Measurements from ENCODE around the gene WLS. TPM values are rescaled to one million over a fixed set of nuclear protein-coding genes. Genes with fewer than 3 reads are reported as not detected.

WLS gene
- total and polyA plus RNA-seq, 2 donors (not counting 1 experiment from before 2014, with no cell fraction given): 0.49 TPM; not detected in 1

GRCh38 chr1:68231627-68232288, 565 bp downstream of the WLS start:
- H3K36me3 ChIP-seq (replicated peaks in 1 of 2; ENCODE audit: control extremely low read depth in 1 of 2, control insufficient read depth in 1 of 2, extremely low read depth in 1 of 2, insufficient read depth in 2 of 2, low read length in 1 of 2): no peaks in the 10 kb centered on the region
- DNase-seq: no peak
- no peaks in the 10 kb centered on the region for H3K79me2 ChIP-seq (ENCODE audit: control insufficient read depth, insufficient read depth, low read length)
- H4K20me1 ChIP-seq (ENCODE audit: control insufficient read depth, insufficient read depth, low read length, poor library complexity, severe bottlenecking): no peaks in the 10 kb centered on the region
- ChIA-PET CTCF (no interaction called here), POLR2A (no interaction called here)
- intact Hi-C loops (cut with micrococcal nuclease): no loop called here
- H3K27ac ChIP-seq (ENCODE audit: low read length in 2 of 2): no peak overlapping the region
- H3K9ac ChIP-seq (ENCODE audit: low read length): peak overlapping the region; percentile 37
- Mint-ChIP-seq H3K4me3 (peak overlapping the region; percentile 72), H3K9me3 (ENCODE audit: insufficient read depth) (no peaks in the 10 kb centered on the region), H3K27me3 (peaks cover 52% of the 10 kb centered on the region), H3K27ac (no peak overlapping the region), H3K4me1 (peaks cover 23% of the 10 kb centered on the region)
- ATAC-seq (ENCODE audit: low read depth): no peak
- peak overlapping the region; percentile 70 for H3K4me2 ChIP-seq (replicated peaks; ENCODE audit: low read depth, low read length, poor library complexity, severe bottlenecking)
- peak overlapping the region; percentile 38 for H2AFZ ChIP-seq (ENCODE audit: insufficient read depth, low read depth, low read length, poor library complexity, severe bottlenecking)
- WGBS (ENCODE audit: insufficient coverage): 0% methylated on average over 28 of the region's 31 CpGs
- TF ChIP-seq CTCF (IDR thresholded peaks at IDR 0.05) (no peak), EZH2 (IDR thresholded peaks at IDR 0.05; ENCODE audit: borderline replicate concordance, insufficient read depth, low read depth, low read length, poor library complexity, severe bottlenecking) (no peak)
- H3K27me3 ChIP-seq (replicated peaks in 1 of 4; ENCODE audit: control extremely low read depth in 1 of 4, control insufficient read depth in 3 of 4, insufficient read depth in 4 of 4, low read length in 3 of 4): peaks cover 0 to 46% (median 38%) of the 10 kb centered on the region in 4 experiments
- no peaks in the 10 kb centered on the region for H3K9me3 ChIP-seq (ENCODE audit: control extremely low read depth in 1 of 3, control insufficient read depth in 2 of 3, insufficient read depth in 1 of 3, low read length in 2 of 3)
- H3K4me1 ChIP-seq (ENCODE audit: control insufficient read depth in 2 of 2, insufficient read depth in 2 of 2, low read length in 2 of 2): peaks cover 15 to 20% of the 10 kb centered on the region in 2 donors
- peak overlapping the region in 4 of 5 experiments; percentile 27 to 65 (median 45) for H3K4me3 ChIP-seq (ENCODE audit: control extremely low read depth in 1 of 5, extremely low read depth in 1 of 5, insufficient read depth in 1 of 5, low read depth in 2 of 5, low read length in 4 of 5)

- H3K36me3 ChIP-seq (replicated peaks in 1 of 2; ENCODE audit: control extremely low read depth in 1 of 2, control insufficient read depth in 1 of 2, extremely low read depth in 1 of 2, insufficient read depth in 2 of 2, low read length in 1 of 2): no peaks in the 10 kb centered on the region
- Mint-ChIP-seq H3K4me1 (peaks cover 23% of the 10 kb centered on the region), H3K27ac (no peak overlapping the region), H3K27me3 (peaks cover 53% of the 10 kb centered on the region), H3K9me3 (ENCODE audit: insufficient read depth) (no peaks in the 10 kb centered on the region), H3K4me3 (peak overlapping the region; percentile 72)
- WGBS (ENCODE audit: insufficient coverage): 5% methylated on average over 45 of the region's 62 CpGs
- no peak for ATAC-seq (ENCODE audit: low read depth)
- ChIA-PET POLR2A (no interaction called here), CTCF (no interaction called here)
- TF ChIP-seq EZH2 (IDR thresholded peaks at IDR 0.05; ENCODE audit: borderline replicate concordance, insufficient read depth, low read depth, low read length, poor library complexity, severe bottlenecking) (no peak), CTCF (IDR thresholded peaks at IDR 0.05) (no peak)
- H3K4me1 ChIP-seq (ENCODE audit: control insufficient read depth in 2 of 2, insufficient read depth in 2 of 2, low read length in 2 of 2): peaks cover 15 to 20% of the 10 kb centered on the region in 2 donors
- no peaks in the 10 kb centered on the region for H3K9me3 ChIP-seq (ENCODE audit: control extremely low read depth in 1 of 3, control insufficient read depth in 2 of 3, insufficient read depth in 1 of 3, low read length in 2 of 3)
- H3K9ac ChIP-seq (ENCODE audit: low read length): peak overlapping the region; percentile 19
- intact Hi-C loops (cut with micrococcal nuclease): no loop called here
- no peaks in the 10 kb centered on the region for H4K20me1 ChIP-seq (ENCODE audit: control insufficient read depth, insufficient read depth, low read length, poor library complexity, severe bottlenecking)
- no peak for DNase-seq
- peak overlapping the region in 4 of 5 experiments; percentile 27 to 38 (median 33) for H3K4me3 ChIP-seq (ENCODE audit: control extremely low read depth in 1 of 5, extremely low read depth in 1 of 5, insufficient read depth in 1 of 5, low read depth in 2 of 5, low read length in 4 of 5)
- H3K4me2 ChIP-seq (replicated peaks; ENCODE audit: low read depth, low read length, poor library complexity, severe bottlenecking): peak overlapping the region; percentile 70
- peak overlapping the region; percentile 38 for H2AFZ ChIP-seq (ENCODE audit: insufficient read depth, low read depth, low read length, poor library complexity, severe bottlenecking)
- H3K27me3 ChIP-seq (replicated peaks in 1 of 4; ENCODE audit: control extremely low read depth in 1 of 4, control insufficient read depth in 3 of 4, insufficient read depth in 4 of 4, low read length in 3 of 4): peaks cover 0 to 46% (median 39%) of the 10 kb centered on the region in 4 experiments
- H3K27ac ChIP-seq (ENCODE audit: low read length in 2 of 2): no peak overlapping the region
- no peaks in the 10 kb centered on the region for H3K79me2 ChIP-seq (ENCODE audit: control insufficient read depth, insufficient read depth, low read length)
These were observed 1.3 kb downstream of the WLS start for GRCh38 chr1:68230901-68231626.

Measured in B cell (primary cell).